ENCODE data around the gene MMP14. TPM values are rescaled to one million over a fixed set of nuclear protein-coding genes. Genes with fewer than 3 reads are reported as not detected.
A peak's percentile ranks its signal among the peaks of the same experiment; 100 is the strongest.

The MMP14 gene
- total and polyA plus RNA-seq, 7 experiments from 2014 or later = 1.8 to 6.6 (median 2.0) TPM; not detected in 2

GRCh38 chr14:22843123-22843925 lies 6.9 kb downstream of the MMP14 start:
- intact Hi-C loops (cut with micrococcal nuclease) = no loop called here
- H3K27me3 ChIP-seq (ENCODE audit: control insufficient read depth in 2 of 2, insufficient read depth in 2 of 2, low read length in 2 of 2) = no peaks in the 10 kb centered on the region
- H3K27me3 Mint-ChIP-seq = peaks cover 5 to 37% (median 10%) of the 10 kb centered on the region in 5 donors
- H3K9me3 ChIP-seq (ENCODE audit: control insufficient read depth in 2 of 3, low read length in 3 of 3) = no peaks in the 10 kb centered on the region
- H3K4me3 Mint-ChIP-seq = no peak overlapping the region
- no peaks in the 10 kb centered on the region for H3K36me3 Mint-ChIP-seq
- H3K36me3 ChIP-seq (ENCODE audit: control insufficient read depth in 2 of 3, insufficient read depth in 3 of 3, low read length in 3 of 3) = no peaks in the 10 kb centered on the region
- H3K27ac Mint-ChIP-seq = peak overlapping the region in 1 of 9 donors; percentile 38
- DNase-seq (no peak), ATAC-seq (no peak)
- ChIA-PET CTCF (interaction anchor here (1.1 kb wide), 1 partner anchor 15 kb away, joined by 4 read pairs; no protein-coding TSS in a partner anchor), POLR2A (no interaction called here)
- H3K4me3 ChIP-seq (ENCODE audit: low read length) = no peak overlapping the region
- H3K4me1 Mint-ChIP-seq = peaks cover 0 to 4% (median 0%) of the 10 kb centered on the region in 7 donors
- no peaks in the 10 kb centered on the region for H3K9me3 Mint-ChIP-seq
- H3K4me1 ChIP-seq (ENCODE audit: control insufficient read depth in 2 of 2, insufficient read depth in 2 of 2, low read length in 2 of 2) = no peaks in the 10 kb centered on the region
- no peak overlapping the region for H3K27ac ChIP-seq (ENCODE audit: low read depth, low read length)

GRCh38 chr14:22844221-22845102 lies 8.1 kb downstream of the MMP14 start:
- Mint-ChIP-seq H3K4me3 (no peak overlapping the region), H3K27ac (peak overlapping the region in 1 of 9 donors; percentile 41), H3K4me1 (peaks cover 0 to 3% (median 0%) of the 10 kb centered on the region in 7 donors), H3K9me3 (no peaks in the 10 kb centered on the region), H3K27me3 (peaks cover 5 to 37% (median 10%) of the 10 kb centered on the region in 5 donors), H3K36me3 (no peaks in the 10 kb centered on the region)
- no peak for ATAC-seq
- no peaks in the 10 kb centered on the region for H3K27me3 ChIP-seq (ENCODE audit: control insufficient read depth in 2 of 2, insufficient read depth in 2 of 2, low read length in 2 of 2)
- no peak overlapping the region for H3K4me3 ChIP-seq (ENCODE audit: low read length)
- POLR2A ChIA-PET = interaction anchor here (1.2 kb wide), 1 partner anchor 266 kb away, joined by 3 read pairs; no protein-coding TSS in a partner anchor
- no peaks in the 10 kb centered on the region for H3K9me3 ChIP-seq (ENCODE audit: control insufficient read depth in 2 of 3, low read length in 3 of 3)
- intact Hi-C loops (cut with micrococcal nuclease) = no loop called here
- CTCF ChIA-PET = interaction anchor here (0.8 kb wide), 1 partner anchor 286 kb away, joined by 3 read pairs; no protein-coding TSS in a partner anchor
- no peak overlapping the region for H3K27ac ChIP-seq (ENCODE audit: low read depth, low read length)
- H3K4me1 ChIP-seq (ENCODE audit: control insufficient read depth in 2 of 2, insufficient read depth in 2 of 2, low read length in 2 of 2) = no peaks in the 10 kb centered on the region
- H3K36me3 ChIP-seq (ENCODE audit: control insufficient read depth in 2 of 3, insufficient read depth in 3 of 3, low read length in 3 of 3) = no peaks in the 10 kb centered on the region
- no peak for DNase-seq

- no peak overlapping the region for H3K27ac Mint-ChIP-seq
- no peak for ATAC-seq
- H3K36me3 Mint-ChIP-seq = no peaks in the 10 kb centered on the region
- peaks cover 5 to 37% (median 11%) of the 10 kb centered on the region in 5 donors for H3K27me3 Mint-ChIP-seq
- Histone ChIP-seq H3K4me1 (ENCODE audit: control insufficient read depth in 2 of 2, insufficient read depth in 2 of 2, low read length in 2 of 2) (no peaks in the 10 kb centered on the region), H3K36me3 (ENCODE audit: control insufficient read depth in 2 of 3, insufficient read depth in 3 of 3, low read length in 3 of 3) (no peaks in the 10 kb centered on the region), H3K9me3 (ENCODE audit: control insufficient read depth in 2 of 3, low read length in 3 of 3) (no peaks in the 10 kb centered on the region), H3K27me3 (ENCODE audit: control insufficient read depth in 2 of 2, insufficient read depth in 2 of 2, low read length in 2 of 2) (no peaks in the 10 kb centered on the region), H3K27ac (ENCODE audit: low read depth, low read length) (no peak overlapping the region), H3K4me3 (ENCODE audit: low read length) (no peak overlapping the region)
- intact Hi-C loops (cut with micrococcal nuclease) = no loop called here
- CTCF ChIA-PET = no interaction called here
- DNase-seq = no peak
- no peaks in the 10 kb centered on the region for H3K9me3 Mint-ChIP-seq
- H3K4me3 Mint-ChIP-seq = no peak overlapping the region
- POLR2A ChIA-PET = interaction anchor here (1.2 kb wide), 1 partner anchor 266 kb away, joined by 3 read pairs; no protein-coding TSS in a partner anchor
- peaks cover 0 to 3% (median 0%) of the 10 kb centered on the region in 7 donors for H3K4me1 Mint-ChIP-seq
These were observed 8.7 kb downstream of the MMP14 start for GRCh38 chr14:22845103-22845394.

- Mint-ChIP-seq H3K9me3 (no peaks in the 10 kb centered on the region), H3K4me3 (no peak overlapping the region), H3K36me3 (no peaks in the 10 kb centered on the region), H3K27ac (peak overlapping the region in 1 of 9 donors; percentile 74), H3K27me3 (peaks cover 5 to 32% (median 7%) of the 10 kb centered on the region in 5 donors), H3K4me1 (peaks cover 0 to 3% (median 0%) of the 10 kb centered on the region in 7 donors)
- ChIA-PET CTCF (no interaction called here), POLR2A (no interaction called here)
- no peaks in the 10 kb centered on the region for H3K9me3 ChIP-seq (ENCODE audit: control insufficient read depth in 2 of 3, low read length in 3 of 3)
- no peak for DNase-seq
- H3K4me3 ChIP-seq (ENCODE audit: low read length) = no peak overlapping the region
- no peak overlapping the region for H3K27ac ChIP-seq (ENCODE audit: low read depth, low read length)
- no peaks in the 10 kb centered on the region for H3K27me3 ChIP-seq (ENCODE audit: control insufficient read depth in 2 of 2, insufficient read depth in 2 of 2, low read length in 2 of 2)
- no peak for ATAC-seq
- no peaks in the 10 kb centered on the region for H3K4me1 ChIP-seq (ENCODE audit: control insufficient read depth in 2 of 2, insufficient read depth in 2 of 2, low read length in 2 of 2)
- no peaks in the 10 kb centered on the region for H3K36me3 ChIP-seq (ENCODE audit: control insufficient read depth in 2 of 3, insufficient read depth in 3 of 3, low read length in 3 of 3)
- intact Hi-C loops (cut with micrococcal nuclease) = no loop called here
These were observed 9.6 kb downstream of the MMP14 start for GRCh38 chr14:22845821-22846625.

- H3K27ac Mint-ChIP-seq = no peak overlapping the region
- ChIA-PET CTCF (no interaction called here), POLR2A (no interaction called here)
- no peaks in the 10 kb centered on the region for H3K36me3 ChIP-seq (ENCODE audit: control insufficient read depth in 2 of 3, insufficient read depth in 3 of 3, low read length in 3 of 3)
- H3K27me3 ChIP-seq (ENCODE audit: control insufficient read depth in 2 of 2, insufficient read depth in 2 of 2, low read length in 2 of 2) = no peaks in the 10 kb centered on the region
- no peak overlapping the region for H3K4me3 ChIP-seq (ENCODE audit: low read length)
- intact Hi-C loops (cut with micrococcal nuclease) = no loop called here
- no peak overlapping the region for H3K4me3 Mint-ChIP-seq
- H3K9me3 Mint-ChIP-seq = no peaks in the 10 kb centered on the region
- no peaks in the 10 kb centered on the region for H3K36me3 Mint-ChIP-seq
- peaks cover 0 to 27% (median 6%) of the 10 kb centered on the region in 5 donors for H3K27me3 Mint-ChIP-seq
- H3K27ac ChIP-seq (ENCODE audit: low read depth, low read length) = no peak overlapping the region
- H3K4me1 ChIP-seq (ENCODE audit: control insufficient read depth in 2 of 2, insufficient read depth in 2 of 2, low read length in 2 of 2) = no peaks in the 10 kb centered on the region
- no peaks in the 10 kb centered on the region for H3K9me3 ChIP-seq (ENCODE audit: control insufficient read depth in 2 of 3, low read length in 3 of 3)
- ATAC-seq = no peak
- peaks cover 0 to 9% (median 0%) of the 10 kb centered on the region in 7 donors for H3K4me1 Mint-ChIP-seq
- DNase-seq = no peak
These were observed 10.5 kb downstream of the MMP14 start for GRCh38 chr14:22846811-22847307.

- Mint-ChIP-seq H3K27ac (no peak overlapping the region), H3K36me3 (no peaks in the 10 kb centered on the region), H3K9me3 (no peaks in the 10 kb centered on the region), H3K4me1 (peaks cover 0 to 11% (median 1%) of the 10 kb centered on the region in 7 donors), H3K4me3 (no peak overlapping the region), H3K27me3 (peaks cover 0 to 27% (median 6%) of the 10 kb centered on the region in 5 donors)
- Histone ChIP-seq H3K4me1 (ENCODE audit: control insufficient read depth in 2 of 2, insufficient read depth in 2 of 2, low read length in 2 of 2) (no peaks in the 10 kb centered on the region), H3K4me3 (ENCODE audit: low read length) (no peak overlapping the region), H3K36me3 (ENCODE audit: control insufficient read depth in 2 of 3, insufficient read depth in 3 of 3, low read length in 3 of 3) (no peaks in the 10 kb centered on the region), H3K27me3 (ENCODE audit: control insufficient read depth in 2 of 2, insufficient read depth in 2 of 2, low read length in 2 of 2) (no peaks in the 10 kb centered on the region), H3K27ac (ENCODE audit: low read depth, low read length) (no peak overlapping the region), H3K9me3 (ENCODE audit: control insufficient read depth in 2 of 3, low read length in 3 of 3) (no peaks in the 10 kb centered on the region)
- ATAC-seq (no peak), DNase-seq (no peak)
- ChIA-PET CTCF (no interaction called here), POLR2A (interaction anchor here (1.2 kb wide), 1 partner anchor 81 kb away, joined by 3 read pairs; no protein-coding TSS in a partner anchor)
- intact Hi-C loops (cut with micrococcal nuclease) = no loop called here
These were observed 11.4 kb downstream of the MMP14 start for GRCh38 chr14:22847661-22848341.
